NT2/D1 (cell line): ENCODE measurements around the gene PCSK4.

Source experiments
- DNase-seq: peaks from one replicate; pipeline ENCODE4 v3.0.0-alpha.2; 2011; ENCODE audit warnings: low read depth, low spot score
- H3K27me3 ChIP-seq: 2 replicates; pipeline ENCODE4 v1.6.0; 2011; ENCODE audit warnings: mild to moderate bottlenecking; ENCODE audit not compliant: insufficient read length, insufficient read depth
- H3K36me3 ChIP-seq: 2 replicates; pipeline ENCODE4 v1.6.1; 2011; ENCODE audit warnings: mild to moderate bottlenecking, low read length, mixed read lengths; ENCODE audit not compliant: insufficient read depth, insufficient read length
- H3K4me1 ChIP-seq: 2 replicates; pipeline ENCODE4 v1.5.1; 2011; ENCODE audit not compliant: insufficient read depth, insufficient read length
- H3K4me3 ChIP-seq: 2 replicates; pipeline ENCODE4 v1.5.1; 2011; ENCODE audit warnings: low read depth; ENCODE audit not compliant: insufficient read length
- H3K9ac ChIP-seq: 2 replicates; pipeline ENCODE4 v1.6.0; 2011; ENCODE audit warnings: low read depth; ENCODE audit not compliant: insufficient read length
- H3K9me3 ChIP-seq: 2 replicates; pipeline ENCODE4 v1.5.1; 2011; ENCODE audit warnings: mild to moderate bottlenecking, low read length; ENCODE audit not compliant: insufficient read depth
- SUZ12 ChIP-seq: IDR thresholded peaks from 2 replicates; pipeline ENCODE4 v1.6.1; 2011; ENCODE audit not compliant: insufficient read length, insufficient read depth; ENCODE audit errors: extremely low read depth
- YY1 ChIP-seq: IDR thresholded peaks from 2 replicates; pipeline ENCODE4 v1.6.1; 2011; ENCODE audit not compliant: insufficient read length, insufficient read depth
- ZNF274 ChIP-seq: IDR thresholded peaks from 2 replicates; pipeline ENCODE4 v1.6.1; 2011; ENCODE audit warnings: mild to moderate bottlenecking, low read depth, low read length

PCSK4 gene

DNA sequence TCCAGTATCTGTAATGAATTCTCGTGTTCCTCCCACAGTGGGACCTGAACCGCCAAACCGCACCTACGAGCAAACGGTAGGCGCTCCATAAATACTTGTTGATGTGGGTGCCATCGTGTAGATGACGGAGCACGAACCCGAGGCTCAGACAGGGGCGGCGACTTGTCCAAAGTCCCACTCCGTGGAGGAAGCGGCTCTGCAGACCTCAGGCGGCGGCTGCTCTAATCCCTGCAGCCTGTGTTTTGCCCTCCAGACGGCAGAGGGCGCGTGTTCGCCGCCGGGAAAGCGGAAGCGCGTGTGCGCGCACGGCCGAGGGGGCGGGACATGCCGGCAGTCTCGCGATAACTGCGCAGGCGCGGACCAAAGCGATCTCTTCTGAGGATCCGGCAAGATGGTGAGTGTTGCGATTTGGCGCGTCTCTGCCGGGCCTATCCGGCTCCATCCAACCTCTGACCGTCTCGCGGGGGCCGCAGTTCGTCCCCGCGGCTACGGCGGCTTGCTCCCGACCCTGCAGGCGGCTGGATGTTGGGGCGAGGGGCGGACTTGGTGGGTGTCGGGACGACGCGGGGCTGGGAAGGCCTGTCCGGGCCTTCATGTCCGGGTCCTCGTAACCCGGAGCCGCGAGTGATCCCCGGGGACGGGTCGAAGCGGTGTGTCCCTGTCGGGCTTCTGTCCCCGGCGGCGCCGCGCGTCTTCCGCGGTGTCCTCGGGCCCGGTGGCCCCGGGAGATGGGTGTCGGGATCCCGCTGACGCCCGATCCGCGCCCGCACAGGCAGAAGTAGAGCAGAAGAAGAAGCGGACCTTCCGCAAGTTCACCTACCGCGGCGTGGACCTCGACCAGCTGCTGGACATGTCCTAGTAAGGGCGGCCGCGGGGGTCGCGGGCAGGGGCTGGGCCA is 51.9 kb downstream of the PCSK4 start, which contains the start of gene RPS15:
Gene RPS15, plus strand, starts transcription at position 362 of the 898 bp plus-strand sequence. Its CDS starts 30 bp downstream, at position 392.
- H3K27me3 ChIP-seq: no peaks in the 10 kb centered on the region
- peaks cover 69% of the 10 kb centered on the region for H3K36me3 ChIP-seq
- no peaks in the 10 kb centered on the region for H3K9me3 ChIP-seq
- peak within 1 kb of the TSS; percentile 99 for H3K9ac ChIP-seq
- no peak for TF ChIP-seq SUZ12
- TF ChIP-seq YY1: no peak
- no peak for TF ChIP-seq ZNF274
- H3K4me1 ChIP-seq: peaks cover 30% of the 10 kb centered on the region
- peak; percentile 95 for DNase-seq
- H3K4me3 ChIP-seq: peak within 1 kb of the TSS; percentile 98

DNA sequence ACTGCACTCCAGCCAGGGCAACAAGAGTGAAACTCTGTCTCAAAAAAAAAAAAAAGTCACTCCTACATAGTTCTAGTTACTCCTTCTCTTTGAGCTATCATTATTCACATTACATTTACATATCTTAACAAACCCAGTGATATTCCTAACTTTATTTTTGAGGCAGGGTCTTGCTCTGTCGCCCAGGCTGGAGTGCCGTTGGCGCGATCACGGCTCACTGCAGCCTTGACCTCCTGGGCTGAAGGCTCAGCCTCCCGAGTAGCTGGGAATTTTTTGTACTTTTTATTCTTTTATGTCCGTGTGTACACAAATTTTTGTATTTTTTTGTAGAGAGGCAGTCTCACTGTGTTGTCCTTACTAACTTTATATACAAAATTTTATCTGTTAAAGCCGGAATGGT is 52.5 kb downstream of the PCSK4 start:
- Histone ChIP-seq H3K27me3 (no peaks in the 10 kb centered on the region), H3K9me3 (no peaks in the 10 kb centered on the region), H3K4me3 (no peak overlapping the region), H3K9ac (peak overlapping the region; percentile 99), H3K36me3 (peaks cover 70% of the 10 kb centered on the region), H3K4me1 (peaks cover 36% of the 10 kb centered on the region)
- no peak for TF ChIP-seq ZNF274
- no peak for TF ChIP-seq SUZ12
- no peak for TF ChIP-seq YY1
- DNase-seq: no peak

DNA sequence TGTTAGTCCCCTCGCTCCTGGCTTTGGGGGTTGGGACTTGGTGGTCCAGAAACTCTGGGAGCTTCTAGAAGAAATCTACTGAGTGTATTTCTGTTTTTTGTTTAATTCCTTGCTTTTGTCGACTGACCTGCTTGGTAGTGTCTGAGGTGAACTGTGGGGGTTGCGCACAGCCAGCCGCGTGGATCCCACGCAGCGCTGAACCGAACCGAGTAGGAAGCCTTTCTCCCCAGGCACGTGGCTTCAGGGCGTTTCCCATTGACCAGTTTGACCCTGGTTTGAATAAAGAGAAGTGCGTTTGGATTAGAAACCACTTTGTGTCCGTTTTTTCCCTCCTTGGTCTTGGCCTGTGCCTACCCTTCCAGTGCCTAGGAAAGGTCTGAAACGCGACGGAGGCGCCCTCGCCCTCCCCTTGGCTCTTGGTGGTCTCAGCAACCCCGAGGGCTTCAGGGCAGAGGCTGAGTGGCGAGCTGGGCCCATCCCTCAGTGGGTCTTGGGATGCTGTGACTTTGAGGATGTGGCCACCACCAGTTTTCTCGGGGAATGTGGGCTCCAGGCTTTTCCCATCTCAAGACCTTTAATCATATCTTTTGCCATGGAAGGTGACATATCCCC is 54.7 kb downstream of the PCSK4 start:
- Histone ChIP-seq H3K9ac (peak overlapping the region; percentile 63), H3K4me1 (peaks cover 22% of the 10 kb centered on the region), H3K27me3 (no peaks in the 10 kb centered on the region), H3K9me3 (no peaks in the 10 kb centered on the region), H3K4me3 (no peak overlapping the region), H3K36me3 (peaks cover 62% of the 10 kb centered on the region)
- TF ChIP-seq YY1: no peak
- no peak for TF ChIP-seq SUZ12
- no peak for TF ChIP-seq ZNF274
- no peak for DNase-seq

DNA sequence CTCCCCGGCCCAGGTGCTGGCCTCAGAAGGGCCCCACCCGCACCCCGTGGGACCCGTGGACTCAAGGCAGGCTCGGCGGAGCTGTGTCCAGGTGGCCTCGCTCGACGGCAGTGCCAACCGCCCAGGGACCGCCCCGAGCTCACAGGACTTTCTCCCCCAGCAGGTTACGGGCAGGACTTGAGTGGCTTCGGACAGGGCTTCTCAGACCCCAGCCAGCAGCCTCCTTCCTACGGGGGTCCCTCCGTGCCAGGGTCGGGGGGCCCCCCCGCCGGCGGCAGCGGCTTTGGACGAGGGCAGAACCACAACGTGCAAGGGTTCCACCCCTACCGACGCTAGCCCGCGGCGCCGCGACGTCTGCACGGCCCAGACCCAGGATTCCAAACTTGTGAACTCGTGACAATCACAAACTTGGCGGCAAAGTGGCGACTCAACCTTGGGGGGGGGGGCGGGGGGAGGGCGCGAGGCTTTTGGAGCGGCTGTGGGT is 55.5 kb downstream of the PCSK4 start:
- no peaks in the 10 kb centered on the region for H3K9me3 ChIP-seq
- TF ChIP-seq YY1: no peak
- H3K36me3 ChIP-seq: peaks cover 62% of the 10 kb centered on the region
- peaks cover 18% of the 10 kb centered on the region for H3K4me1 ChIP-seq
- no peaks in the 10 kb centered on the region for H3K27me3 ChIP-seq
- no peak for DNase-seq
- H3K4me3 ChIP-seq: no peak overlapping the region
- no peak overlapping the region for H3K9ac ChIP-seq

DNA sequence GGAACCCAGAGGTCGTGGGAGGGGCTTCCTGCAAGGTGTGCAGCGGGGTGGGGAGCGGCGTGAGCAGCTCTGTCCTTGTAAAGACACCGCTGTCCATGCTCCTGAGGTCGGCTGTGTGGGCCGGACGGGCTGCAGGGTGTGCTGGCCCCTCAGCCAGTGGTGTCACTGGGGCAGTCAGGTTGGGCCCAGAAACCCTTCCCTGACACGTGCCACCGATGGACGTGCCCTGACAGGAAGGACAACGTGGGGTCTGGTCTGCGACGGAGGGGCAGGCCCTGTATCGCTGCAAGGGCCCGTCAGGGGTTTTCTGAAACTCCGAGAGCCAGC is 56.1 kb downstream of the PCSK4 start:
- no peak overlapping the region for H3K4me3 ChIP-seq
- H3K9me3 ChIP-seq: no peaks in the 10 kb centered on the region
- H3K4me1 ChIP-seq: peaks cover 18% of the 10 kb centered on the region
- no peak overlapping the region for H3K9ac ChIP-seq
- TF ChIP-seq ZNF274: no peak
- no peak for TF ChIP-seq SUZ12
- no peak for TF ChIP-seq YY1
- H3K36me3 ChIP-seq: peaks cover 62% of the 10 kb centered on the region
- no peaks in the 10 kb centered on the region for H3K27me3 ChIP-seq
- DNase-seq: no peak

DNA sequence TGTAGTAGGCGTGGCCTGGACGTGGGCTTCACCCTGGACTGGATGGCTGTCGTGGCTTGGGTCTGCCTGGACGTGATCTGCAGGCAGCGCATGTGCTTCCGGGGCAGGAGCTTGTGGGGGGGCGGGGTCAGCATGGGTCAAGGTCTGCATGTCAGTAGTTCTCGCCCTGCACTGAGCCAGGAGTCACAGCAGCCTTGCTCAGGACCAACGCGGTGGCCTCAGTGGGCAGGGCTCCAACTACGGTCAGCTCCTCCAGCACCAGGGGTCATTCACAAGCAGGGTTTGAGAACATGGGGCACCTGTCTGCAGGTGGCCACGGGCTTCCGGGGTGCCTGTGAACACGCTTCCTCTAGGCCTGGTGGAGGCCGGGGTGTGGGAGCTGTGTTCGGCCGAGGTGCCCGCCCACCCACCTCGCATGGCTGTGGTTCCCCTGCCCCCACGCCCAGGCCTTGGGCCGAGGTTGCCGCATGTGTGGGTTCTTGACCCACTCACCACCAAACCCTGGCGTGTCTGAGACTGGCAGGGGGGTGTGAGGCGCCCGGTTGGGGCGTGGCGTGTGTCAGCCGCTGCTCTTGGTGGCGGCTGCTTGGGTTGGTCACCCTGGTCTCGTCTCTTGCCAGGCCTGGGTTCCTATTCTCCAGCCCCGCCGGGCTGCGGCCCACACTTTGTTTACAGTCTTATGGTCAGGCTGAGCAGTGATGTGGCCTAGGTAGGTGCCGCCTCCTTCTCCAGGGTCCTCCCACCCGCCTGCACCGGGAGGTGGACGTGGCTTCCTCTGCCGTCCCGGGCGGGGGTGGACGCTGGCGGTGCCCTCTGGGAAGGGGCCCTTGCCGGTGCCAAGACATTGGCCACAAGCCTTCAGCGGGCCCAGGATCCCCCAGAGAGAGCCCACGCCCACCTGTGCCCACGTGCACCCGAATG is 56.8 kb downstream of the PCSK4 start:
- Histone ChIP-seq H3K9ac (peak overlapping the region; percentile 21), H3K27me3 (no peaks in the 10 kb centered on the region), H3K4me3 (no peak overlapping the region), H3K4me1 (peaks cover 21% of the 10 kb centered on the region), H3K36me3 (peaks cover 64% of the 10 kb centered on the region), H3K9me3 (no peaks in the 10 kb centered on the region)
- DNase-seq: no peak
- TF ChIP-seq SUZ12: no peak
- TF ChIP-seq YY1: no peak
- no peak for TF ChIP-seq ZNF274
